Heart left ventricle (tissue), 16 donors: ENCODE results near the gene INCA1. TPM values are rescaled to one million over a fixed set of nuclear protein-coding genes. Genes with fewer than 3 reads are reported as not detected.
A peak's percentile ranks its signal among the peaks of the same experiment; 100 is the strongest.

Source experiments
- ATAC-seq, 4 donors: fragments of 200-7000 bp; cut with Tn5 transposase; one replicate each; pipeline ENCODE4 v1.9.1; 2020 to 2022; ENCODE audit warnings: moderate library complexity in 4 of 4, mild to moderate bottlenecking in 3 of 4, moderate number of reproducible peaks in 1 of 4
- DNase-seq, 5 donors: peaks; one replicate each; pipeline ENCODE4 v3.0.0-alpha.2; 2020
- H3K27ac ChIP-seq, 12 donors: fragments of 200-600 bp; sonication (generic) in 4 of 12; one replicate each; pipeline versions ENCODE4 v1.5.0 to v1.8.0; 2016 to 2022; ENCODE audit warnings: mild to moderate bottlenecking in 2 of 12
- H3K27me3 ChIP-seq, 9 donors: fragments of 200-600 bp; sonication (generic) in 2 of 9; one replicate each; pipeline versions ENCODE4 v1.5.1 to v1.8.0; 2016 to 2022; ENCODE audit warnings: mild to moderate bottlenecking in 3 of 9
- H3K36me3 ChIP-seq, 9 donors: fragments of 200-600 bp; sonication (generic) in 2 of 9; one replicate each; pipeline versions ENCODE4 v1.5.0 to v1.8.0; 2018 to 2022; ENCODE audit warnings: mild to moderate bottlenecking in 2 of 9
- H3K4me1 ChIP-seq, 12 donors: fragments of 200-600 bp; sonication (generic) in 4 of 12; one replicate each; pipeline versions ENCODE4 v1.5.0 to v1.8.0; 2016 to 2022; ENCODE audit warnings: mild to moderate bottlenecking in 3 of 12
- H3K4me3 ChIP-seq, 12 donors: fragments of 200-600 bp; sonication (generic) in 4 of 12; one replicate each; pipeline versions ENCODE4 v1.5.0 to v1.8.0; 2017 to 2022; ENCODE audit warnings: mild to moderate bottlenecking in 9 of 12, moderate library complexity in 4 of 12
- H3K9me3 ChIP-seq, 12 donors: fragments of 200-600 bp; sonication (generic) in 4 of 12; one replicate each; pipeline versions ENCODE4 v1.5.0 to v1.8.0; 2016 to 2022; ENCODE audit warnings: mild to moderate bottlenecking in 1 of 12
- POLR2A ChIP-seq, 2 donors: fragments of 450-650 bp; IDR thresholded peaks; one replicate each; pipeline ENCODE4 v1.6.1; 2017; ENCODE audit warnings: antibody characterized with exemption in 2 of 2, mild to moderate bottlenecking in 2 of 2, moderate library complexity in 2 of 2
- WGBS, 4 donors: extraction: QIAGEN DNeasy Blood & Tissue Kit in 2 of 4; methylation state at CpG; one replicate each; pipeline versions ENCODE4 v1.1.5 to v1.1.7; 2013 to 2018; 5-methylcytosine and 5-hydroxymethylcytosine counted together
- intact Hi-C, 10 donors: fragments of 100-400 bp; cut with DNase I; formaldehyde crosslinking; loops; one replicate each; pipeline versions ENCODE4 v1.11.1 to v1.14.2; 2022
- polyA plus RNA-seq, 2 donors: library from polyadenylated mRNA; stranded (reverse); fragments of 200-250 nt; gene quantifications; one replicate each; pipeline ENCODE4 v1.2.3, GENCODE V29; 2013
- total RNA-seq, 9 donors: library from RNA; depleted of rRNA in 2 of 9; stranded (reverse); fragments of >200 nt in 2 of 9; fragmentation: NEBNext Ultra II Directional in 3 of 9; extraction: Animal tissue kit (Norgen Biotek cat#: 25700) in 3 of 9; gene quantifications; one replicate each; pipeline versions ENCODE4 v1.1.0 to v1.2.4, GENCODE V29; 2016 to 2023
- TF ChIP-seq, protein P1 (sequence below), 12 donors: fragments of 200-600 bp; sonication (generic) in 4 of 12; IDR thresholded peaks; one replicate each; pipeline versions ENCODE4 v1.5.0 to v1.8.0; 2018 to 2022; ENCODE audit warnings: antibody characterized with exemption in 12 of 12, mild to moderate bottlenecking in 5 of 12
- donor health status: ischemic (EF 13 %, LVEDD 7.1; RV severe dilation, severe dysfunction).
- donor health status: healthy with polysubstance abuse.
- donor health status: DM: no; HTN: yes; CAD: no.
- donor health status: DM: no; HTN: no; CAD: no.
- donor health status: ischemic (EF 25% LVEDD 6.9; RV normal size, moderate dysfunction).
- donor health status: ischemic (EF 25% LVEDD 5.7; RV mildly dilated, moderate dysfunction).
- donor health status: healthy.
- donor health status: DM: yes; HTN: yes; CAD: no.
- donor health status: ischemic (EF 35%, LVEDD 5.7; RV mildly dilated, moderate dysfunction).
- donor health status: nonischemic (EF 11% LVEDD 7.7; RV severe dilation, severe dysfunction).
- donor health status: DM: yes; HTN: yes; CAD: no.
- donor health status: PGD.
- donor health status: ischemic (EF 29% LVEDD 5.4; RV normal size, mild dysfunction).
- donor health status: nonischemic (EF 23%, LVEDD 6.1; RV moderate dilation, normal function).

Gene INCA1
- total and polyA plus RNA-seq, 11 donors, result 0.64 to 5.1 (median 2.7) TPM

GRCh38 chr17:4947010-4947410 lies 50.3 kb downstream of the INCA1 start:
- Histone ChIP-seq H3K4me1 (peaks cover 11 to 73% (median 47%) of the 10 kb centered on the region in 12 donors), H3K4me3 (peak overlapping the region; percentile 73 to 100 (median 98)), H3K36me3 (peaks cover 0 to 50% (median 46%) of the 10 kb centered on the region in 9 donors), H3K27me3 (no peaks in the 10 kb centered on the region), H3K9me3 (no peaks in the 10 kb centered on the region), H3K27ac (peak overlapping the region; percentile 69 to 100 (median 99))
- DNase-seq (peak in 2 of 5 donors; percentile 30 to 50), ATAC-seq (no peak)
- TF ChIP-seq, protein P1, sequence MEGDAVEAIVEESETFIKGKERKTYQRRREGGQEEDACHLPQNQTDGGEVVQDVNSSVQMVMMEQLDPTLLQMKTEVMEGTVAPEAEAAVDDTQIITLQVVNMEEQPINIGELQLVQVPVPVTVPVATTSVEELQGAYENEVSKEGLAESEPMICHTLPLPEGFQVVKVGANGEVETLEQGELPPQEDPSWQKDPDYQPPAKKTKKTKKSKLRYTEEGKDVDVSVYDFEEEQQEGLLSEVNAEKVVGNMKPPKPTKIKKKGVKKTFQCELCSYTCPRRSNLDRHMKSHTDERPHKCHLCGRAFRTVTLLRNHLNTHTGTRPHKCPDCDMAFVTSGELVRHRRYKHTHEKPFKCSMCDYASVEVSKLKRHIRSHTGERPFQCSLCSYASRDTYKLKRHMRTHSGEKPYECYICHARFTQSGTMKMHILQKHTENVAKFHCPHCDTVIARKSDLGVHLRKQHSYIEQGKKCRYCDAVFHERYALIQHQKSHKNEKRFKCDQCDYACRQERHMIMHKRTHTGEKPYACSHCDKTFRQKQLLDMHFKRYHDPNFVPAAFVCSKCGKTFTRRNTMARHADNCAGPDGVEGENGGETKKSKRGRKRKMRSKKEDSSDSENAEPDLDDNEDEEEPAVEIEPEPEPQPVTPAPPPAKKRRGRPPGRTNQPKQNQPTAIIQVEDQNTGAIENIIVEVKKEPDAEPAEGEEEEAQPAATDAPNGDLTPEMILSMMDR (IDR thresholded peaks at IDR 0.05), result no peak
- TF ChIP-seq POLR2A (IDR thresholded peaks at IDR 0.05), result no peak
- WGBS, 4 donors, result 3 to 13% (median 6%) methylated on average over 7 of the region's 7 CpGs
- intact Hi-C loops, result loop anchor here in 1 of 10 donors (5.0 kb wide), 1 partner anchor 40 kb away; the partner anchor contains the start of gene CAMTA2

GRCh38 chr17:4946312-4946976 lies 50.9 kb downstream of the INCA1 start:
- DNase-seq (peak in 1 of 5 donors; percentile 16), ATAC-seq (no peak)
- no peaks in the 10 kb centered on the region for H3K9me3 ChIP-seq
- H3K27me3 ChIP-seq, result no peaks in the 10 kb centered on the region
- H3K4me1 ChIP-seq, result peaks cover 14 to 75% (median 50%) of the 10 kb centered on the region in 12 donors
- intact Hi-C loops, result loop anchor here in 1 of 10 donors (5.0 kb wide), 1 partner anchor 41 kb away; the partner anchor contains the start of gene CAMTA2
- H3K27ac ChIP-seq, result peak overlapping the region in 11 of 12 donors; percentile 96 to 100 (median 99)
- peaks cover 0 to 55% (median 49%) of the 10 kb centered on the region in 9 donors for H3K36me3 ChIP-seq
- TF ChIP-seq POLR2A (IDR thresholded peaks at IDR 0.05), result no peak
- TF ChIP-seq, protein P1 (IDR thresholded peaks at IDR 0.05), result no peak
- H3K4me3 ChIP-seq, result peak overlapping the region in 10 of 12 donors; percentile 76 to 100 (median 98)
- WGBS, 4 donors, result 37 to 43% (median 39%) methylated on average over 16 of the region's 16 CpGs

- H3K4me3 ChIP-seq, result peak overlapping the region in 8 of 12 donors; percentile 76 to 100 (median 98)
- H3K9me3 ChIP-seq, result no peaks in the 10 kb centered on the region
- intact Hi-C loops, result loop anchor here in 1 of 10 donors (5.0 kb wide), 1 partner anchor 41 kb away; the partner anchor contains the start of gene CAMTA2
- 44 to 53% (median 48%) methylated on average over 4 of the region's 4 CpGs for WGBS, 4 donors
- H3K4me1 ChIP-seq, result peaks cover 15 to 76% (median 54%) of the 10 kb centered on the region in 12 donors
- TF ChIP-seq, protein P1 (IDR thresholded peaks at IDR 0.05), result no peak
- peak overlapping the region in 6 of 12 donors; percentile 66 to 100 (median 99) for H3K27ac ChIP-seq
- ATAC-seq (no peak), DNase-seq (no peak)
- H3K27me3 ChIP-seq, result no peaks in the 10 kb centered on the region
- peaks cover 0 to 56% (median 49%) of the 10 kb centered on the region in 9 donors for H3K36me3 ChIP-seq
These were observed 51.4 kb downstream of the INCA1 start for GRCh38 chr17:4945944-4946280.
